T-helper 1 cell treated with Interleukin-12 subunit alpha and Interleukin-12 subunit beta and Interleukin-4 antibody, amounts not matched to agents 30 μg/mL and 1 μg/mL, for 36 hours (primary cell): ENCODE measurements around the gene SIGMAR1.

Experiments used
- H3K27ac Mint-ChIP-seq: one replicate; pipeline ENCODE4 v1.8.0; 2021; ENCODE audit warnings: mild to moderate bottlenecking, mixed read lengths
- H3K27me3 Mint-ChIP-seq: one replicate; pipeline ENCODE4 v1.8.0; 2021; ENCODE audit warnings: low read depth, mixed read lengths
- H3K36me3 Mint-ChIP-seq: one replicate; pipeline ENCODE4 v1.8.0; 2021; ENCODE audit warnings: low read depth, mixed read lengths
- H3K4me1 Mint-ChIP-seq: one replicate; pipeline ENCODE4 v1.8.0; 2021; ENCODE audit warnings: low read depth, mixed read lengths
- H3K4me3 Mint-ChIP-seq: one replicate; pipeline ENCODE4 v1.8.0; 2021; ENCODE audit warnings: mild to moderate bottlenecking, moderate library complexity, mixed read lengths
- H3K9me3 Mint-ChIP-seq: one replicate; pipeline ENCODE4 v1.8.0; 2021; ENCODE audit warnings: mixed read lengths

The SIGMAR1 gene

GRCh38 chr9:34629491-34629808 is 8.1 kb downstream of the SIGMAR1 start:
- peaks cover 14% of the 10 kb centered on the region for H3K4me1 Mint-ChIP-seq
- no peak overlapping the region for H3K27ac Mint-ChIP-seq
- H3K4me3 Mint-ChIP-seq = peak overlapping the region; percentile 75
- H3K27me3 Mint-ChIP-seq = peaks cover 64% of the 10 kb centered on the region
- H3K9me3 Mint-ChIP-seq = no peaks in the 10 kb centered on the region
- H3K36me3 Mint-ChIP-seq = peaks cover 6% of the 10 kb centered on the region

- Mint-ChIP-seq H3K4me3 (peak within 1 kb of the TSS; percentile 79), H3K36me3 (peaks cover 5% of the 10 kb centered on the region), H3K27me3 (peaks cover 69% of the 10 kb centered on the region), H3K4me1 (peaks cover 13% of the 10 kb centered on the region), H3K27ac (no peak within 1 kb of the TSS), H3K9me3 (no peaks in the 10 kb centered on the region)
Measured at GRCh38 chr9:34628656-34629490, 8.7 kb downstream of the SIGMAR1 start, which contains the start of gene ARID3C. Gene ARID3C, minus strand, starts transcription at chr9:34629066. Its CDS starts 1,052 bp downstream, at chr9:34628014.

- H3K4me1 Mint-ChIP-seq = peaks cover 16% of the 10 kb centered on the region
- peak overlapping the region; percentile 79 for H3K4me3 Mint-ChIP-seq
- no peaks in the 10 kb centered on the region for H3K9me3 Mint-ChIP-seq
- H3K36me3 Mint-ChIP-seq = peaks cover 6% of the 10 kb centered on the region
- peaks cover 75% of the 10 kb centered on the region for H3K27me3 Mint-ChIP-seq
- no peak overlapping the region for H3K27ac Mint-ChIP-seq
Measured at GRCh38 chr9:34627716-34628655, 9.6 kb downstream of the SIGMAR1 start.

- Mint-ChIP-seq H3K4me1 (peaks cover 21% of the 10 kb centered on the region), H3K4me3 (no peak overlapping the region), H3K9me3 (no peaks in the 10 kb centered on the region), H3K27me3 (peaks cover 75% of the 10 kb centered on the region), H3K36me3 (peaks cover 9% of the 10 kb centered on the region), H3K27ac (no peak overlapping the region)
Measured at GRCh38 chr9:34625186-34625486, 12.5 kb downstream of the SIGMAR1 start.

- peaks cover 9% of the 10 kb centered on the region for H3K36me3 Mint-ChIP-seq
- peaks cover 24% of the 10 kb centered on the region for H3K4me1 Mint-ChIP-seq
- peaks cover 70% of the 10 kb centered on the region for H3K27me3 Mint-ChIP-seq
Measured at GRCh38 chr9:34624475-34625185, 13.0 kb downstream of the SIGMAR1 start.

GRCh38 chr9:34623374-34624235 is 14.0 kb downstream of the SIGMAR1 start:
- no peak overlapping the region for H3K27ac Mint-ChIP-seq
- H3K9me3 Mint-ChIP-seq = no peaks in the 10 kb centered on the region
- H3K36me3 Mint-ChIP-seq = peaks cover 9% of the 10 kb centered on the region
- peaks cover 27% of the 10 kb centered on the region for H3K4me1 Mint-ChIP-seq
- peaks cover 62% of the 10 kb centered on the region for H3K27me3 Mint-ChIP-seq
- H3K4me3 Mint-ChIP-seq = no peak overlapping the region

More at GRCh38 chr9:34624475-34625185, 13.0 kb downstream of the SIGMAR1 start:
- no peak overlapping the region for H3K4me3 Mint-ChIP-seq
- H3K27ac Mint-ChIP-seq = no peak overlapping the region
- H3K9me3 Mint-ChIP-seq = no peaks in the 10 kb centered on the region

GRCh38 chr9:34620061-34620994 is 17.3 kb downstream of the SIGMAR1 start, which contains the start of gene DCTN3:
Gene DCTN3, minus strand, starts transcription at chr9:34620495. Its CDS starts 31 bp downstream, at chr9:34620464.
- Mint-ChIP-seq H3K27me3 (peaks cover 31% of the 10 kb centered on the region), H3K4me1 (peaks cover 21% of the 10 kb centered on the region), H3K4me3 (peak within 1 kb of the TSS; percentile 91), H3K9me3 (no peaks in the 10 kb centered on the region), H3K27ac (peak within 1 kb of the TSS; percentile 69), H3K36me3 (peaks cover 26% of the 10 kb centered on the region)

GRCh38 chr9:34615132-34615531 is 22.5 kb downstream of the SIGMAR1 start:
- peaks cover 26% of the 10 kb centered on the region for H3K4me1 Mint-ChIP-seq
- H3K4me3 Mint-ChIP-seq = no peak overlapping the region
- no peaks in the 10 kb centered on the region for H3K9me3 Mint-ChIP-seq
- H3K27ac Mint-ChIP-seq = no peak overlapping the region
- no peaks in the 10 kb centered on the region for H3K27me3 Mint-ChIP-seq
- peaks cover 26% of the 10 kb centered on the region for H3K36me3 Mint-ChIP-seq

- peak overlapping the region; percentile 82 for H3K27ac Mint-ChIP-seq
- no peaks in the 10 kb centered on the region for H3K27me3 Mint-ChIP-seq
- H3K36me3 Mint-ChIP-seq = peaks cover 20% of the 10 kb centered on the region
- peaks cover 17% of the 10 kb centered on the region for H3K4me1 Mint-ChIP-seq
- H3K9me3 Mint-ChIP-seq = no peaks in the 10 kb centered on the region
- H3K4me3 Mint-ChIP-seq = peak overlapping the region; percentile 92
Measured at GRCh38 chr9:34612788-34613390, 24.7 kb downstream of the SIGMAR1 start.

GRCh38 chr9:34611811-34612787 is 25.5 kb downstream of the SIGMAR1 start, which contains the start of gene RPP25L:
Gene RPP25L, minus strand, starts transcription at chr9:34612097. Its CDS starts 801 bp downstream, at chr9:34611296.
- peaks cover 14% of the 10 kb centered on the region for H3K36me3 Mint-ChIP-seq
- H3K4me1 Mint-ChIP-seq = peaks cover 17% of the 10 kb centered on the region
- H3K27me3 Mint-ChIP-seq = no peaks in the 10 kb centered on the region
- H3K9me3 Mint-ChIP-seq = no peaks in the 10 kb centered on the region
- H3K4me3 Mint-ChIP-seq = peak within 1 kb of the TSS; percentile 92
- H3K27ac Mint-ChIP-seq = peak within 1 kb of the TSS; percentile 91

- Mint-ChIP-seq H3K27me3 (no peaks in the 10 kb centered on the region), H3K27ac (peak overlapping the region; percentile 91), H3K36me3 (peaks cover 8% of the 10 kb centered on the region), H3K9me3 (no peaks in the 10 kb centered on the region), H3K4me1 (peaks cover 17% of the 10 kb centered on the region), H3K4me3 (peak overlapping the region; percentile 92)
Measured at GRCh38 chr9:34611251-34611810, 26.3 kb downstream of the SIGMAR1 start.
